NCI-H1105 treated with DMSO at 0.1 percent for 48 hours (cell line): ENCODE measurements around the gene NOP58.
"Not testable (repeated sequence)": the region's sequence is repeated elsewhere in the genome, so short reads cannot be mapped to it uniquely, and the experiment has no call there.

ENCODE experiments used
- DNase-seq: peaks from one replicate; lab custom pipeline; 2025; lab: John Stamatoyannopoulos, UW

Gene NOP58

GRCh38 chr2:202265467-202266277, at the start of gene NOP58:
Gene NOP58, plus strand, starts transcription at chr2:202265763. Its CDS starts 179 bp downstream, at chr2:202265942.
- peak; percentile 90 for DNase-seq

DNA sequence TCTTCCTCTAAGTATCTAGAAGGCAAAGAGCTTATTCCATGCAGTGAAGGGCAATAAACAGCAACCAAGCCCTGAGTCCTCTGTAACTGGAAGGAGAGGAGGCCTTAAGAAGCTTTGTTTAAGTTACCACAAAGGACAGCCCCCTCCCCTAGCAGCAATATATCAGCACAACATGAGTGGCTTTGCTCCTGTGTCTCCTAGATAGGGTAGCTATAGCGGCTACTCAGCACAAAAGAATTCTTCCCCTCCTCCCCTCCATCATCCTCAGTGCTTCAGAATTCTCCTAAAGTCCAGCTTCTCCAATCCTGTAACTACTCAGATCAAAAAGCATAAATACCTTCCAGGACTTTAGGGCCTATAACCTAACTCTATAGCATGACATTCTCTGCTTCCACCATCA, 43.7 kb upstream of the NOP58 start:
- DNase-seq: no peak

DNA sequence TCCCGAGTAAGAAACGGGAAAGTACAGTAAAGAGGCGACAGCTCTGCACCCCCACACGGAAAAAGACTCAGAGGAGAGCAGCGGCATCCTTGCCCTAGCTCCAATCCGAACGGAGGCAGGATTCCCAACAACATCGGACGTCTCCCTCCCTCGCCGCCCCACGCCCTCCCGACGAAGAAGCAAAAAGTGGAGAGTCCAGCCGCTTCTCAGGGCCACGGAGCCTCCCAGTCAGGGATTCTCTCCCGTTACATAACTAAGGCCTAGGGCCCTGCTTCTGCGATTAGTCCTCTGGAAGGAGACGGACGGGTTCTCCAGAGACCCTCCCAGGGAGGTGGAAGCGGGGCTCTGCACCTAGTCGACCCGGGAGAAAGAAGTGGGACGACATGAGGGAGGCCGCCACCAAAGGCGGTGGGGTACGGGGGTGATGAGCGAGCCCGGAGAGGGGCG, 27.8 kb upstream of the NOP58 start:
- peak; percentile 10 for DNase-seq

DNA sequence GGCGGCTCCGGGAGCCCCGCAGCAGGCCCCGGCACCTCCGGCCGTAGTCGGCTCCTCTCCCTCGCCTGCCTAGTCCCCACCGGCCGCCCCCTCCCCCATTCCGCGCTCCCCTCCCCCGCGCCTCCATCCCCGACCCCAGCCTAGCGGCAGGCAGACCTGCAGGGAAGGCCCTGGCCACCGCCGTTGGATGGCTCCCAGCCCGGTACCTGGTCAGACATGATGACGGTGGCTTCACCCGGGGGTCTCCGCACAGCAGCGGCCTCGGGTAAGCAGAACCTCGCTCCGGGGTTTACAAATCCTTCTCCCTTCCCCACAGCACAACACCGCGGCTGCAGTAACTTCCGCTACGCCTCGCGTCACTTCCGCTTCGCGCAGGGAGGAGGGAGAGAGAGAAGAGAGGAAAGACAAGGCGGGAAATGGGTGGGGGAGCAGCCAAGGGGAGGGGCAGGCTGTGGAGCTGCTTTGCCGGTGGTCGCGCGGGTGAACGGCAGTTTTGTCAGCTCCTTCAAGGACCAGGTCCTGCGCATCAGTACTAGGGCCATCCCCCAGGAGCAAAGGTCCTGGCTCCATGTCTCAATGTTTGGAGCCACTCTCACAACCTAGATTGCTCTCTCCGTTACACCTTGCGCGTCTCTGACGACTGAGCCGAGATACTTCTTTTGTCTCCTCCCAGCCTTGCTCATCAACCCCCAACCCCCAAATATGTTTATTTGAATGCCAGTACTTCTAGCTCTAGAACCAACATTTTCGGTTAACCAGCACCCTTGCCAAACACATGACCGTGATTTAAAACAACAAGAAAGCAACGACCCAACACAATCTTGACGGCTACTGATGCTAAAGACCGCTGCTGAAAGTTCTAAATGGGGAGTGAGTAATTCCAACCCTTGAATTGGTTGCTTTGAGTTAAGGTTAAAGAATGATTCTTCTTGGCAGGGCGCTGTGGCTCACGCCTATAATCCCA, 27.0 kb upstream of the NOP58 start, which contains the start of gene SUMO1:
Gene SUMO1 (minus strand): TSS at position 364 of the 964 bp plus-strand sequence. CDS start 146 bp downstream, at position 218.
- DNase-seq: peak; percentile 81

GRCh38 chr2:202247710-202248109, 17.9 kb upstream of the NOP58 start:
- DNase-seq: not testable (repeated sequence)

- DNase-seq: no peak
These were observed 15.9 kb upstream of the NOP58 start for GRCh38 chr2:202249521-202250253.

GRCh38 chr2:202251494-202251893, 14.1 kb upstream of the NOP58 start:
- no peak for DNase-seq

DNA sequence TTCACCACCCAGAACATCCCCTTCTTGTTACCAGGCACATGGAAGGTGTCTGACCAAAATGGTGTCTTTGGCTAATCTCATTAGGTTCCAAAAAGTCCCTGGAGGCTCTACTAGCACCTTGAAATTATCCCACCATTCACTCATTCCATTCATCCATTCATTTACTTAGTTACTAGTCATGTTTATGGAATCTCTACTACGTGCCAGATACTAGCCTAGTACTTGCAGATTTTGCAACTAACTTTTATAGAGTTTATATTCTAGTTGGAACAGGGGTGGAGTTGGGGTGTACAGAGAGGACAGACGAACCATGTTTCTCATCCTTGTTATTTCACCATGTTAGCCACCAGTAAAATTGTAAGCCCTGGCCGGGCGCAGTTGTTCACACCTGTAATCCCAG, 4.0 kb upstream of the NOP58 start:
- DNase-seq: no peak

DNA sequence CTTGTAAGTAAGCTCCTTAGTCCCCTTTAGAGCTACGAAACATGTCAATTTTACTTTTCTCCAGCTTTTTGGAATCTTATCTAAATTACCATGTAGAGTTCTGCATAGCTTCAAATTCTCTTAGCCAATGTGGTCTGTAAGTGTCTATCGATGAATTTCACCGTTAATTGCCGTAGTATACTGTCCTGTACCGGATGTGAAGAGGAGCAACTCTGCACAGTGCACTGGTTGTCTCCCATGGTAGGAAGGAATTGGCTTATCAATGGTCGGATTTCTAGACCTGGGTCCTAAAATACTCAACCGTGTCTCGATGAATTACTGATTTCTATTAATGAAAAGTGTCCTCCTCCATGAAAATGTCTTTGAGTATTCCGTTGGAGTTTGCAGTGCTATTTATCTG, 1.9 kb downstream of the NOP58 start:
- no peak for DNase-seq

GRCh38 chr2:202269585-202269984, 4.0 kb downstream of the NOP58 start:
- DNase-seq: no peak

DNA sequence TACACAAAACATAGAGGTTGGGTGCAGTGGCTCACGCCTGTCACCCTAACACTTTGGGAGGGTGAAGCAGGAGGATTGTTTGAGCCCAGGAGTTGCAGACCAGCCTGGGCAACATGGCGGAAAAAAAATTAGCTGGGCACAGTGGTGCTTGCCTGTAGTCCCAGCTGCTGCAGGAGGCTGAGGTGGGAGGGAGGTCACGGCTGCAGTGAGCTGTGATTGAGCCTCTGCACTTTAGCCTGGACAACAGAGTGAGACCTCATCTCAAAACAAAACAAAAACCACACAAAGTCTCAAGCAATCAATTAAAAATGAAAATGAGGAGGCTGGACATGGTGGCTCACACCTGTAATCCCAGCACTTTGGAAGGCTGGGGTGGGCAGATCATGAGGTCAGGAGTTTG, 4.9 kb downstream of the NOP58 start:
- DNase-seq: no peak

GRCh38 chr2:202276078-202276720, 10.6 kb downstream of the NOP58 start:
- not testable (repeated sequence) for DNase-seq

GRCh38 chr2:202278036-202278760, 12.6 kb downstream of the NOP58 start:
- DNase-seq: no peak

- peak; percentile 48 for DNase-seq
These were observed 13.4 kb downstream of the NOP58 start for GRCh38 chr2:202278944-202279343.

- DNase-seq: no peak
These were observed 21.0 kb downstream of the NOP58 start for GRCh38 chr2:202286595-202286994.

GRCh38 chr2:202289394-202290204, 24.0 kb downstream of the NOP58 start:
- no peak for DNase-seq

GRCh38 chr2:202290316-202290715, 24.8 kb downstream of the NOP58 start:
- DNase-seq: no peak

DNA sequence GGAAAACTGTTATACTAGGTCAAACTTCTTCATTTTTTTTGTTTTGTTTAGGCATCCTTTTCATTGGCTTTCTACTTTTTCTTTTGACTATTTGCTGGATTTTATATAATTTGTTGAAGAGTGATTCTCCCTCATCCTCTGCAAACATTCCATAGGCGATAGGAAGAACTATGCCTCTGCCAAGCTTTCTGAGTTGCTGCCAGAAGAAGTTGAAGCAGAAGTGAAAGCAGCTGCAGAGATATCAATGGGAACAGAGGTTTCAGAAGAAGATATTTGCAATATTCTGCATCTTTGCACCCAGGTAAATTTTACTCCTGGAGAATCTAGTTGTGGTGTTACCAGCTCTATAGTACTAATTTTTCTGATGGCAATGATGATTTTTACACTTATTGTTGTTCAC, 25.4 kb downstream of the NOP58 start:
- DNase-seq: no peak

DNA sequence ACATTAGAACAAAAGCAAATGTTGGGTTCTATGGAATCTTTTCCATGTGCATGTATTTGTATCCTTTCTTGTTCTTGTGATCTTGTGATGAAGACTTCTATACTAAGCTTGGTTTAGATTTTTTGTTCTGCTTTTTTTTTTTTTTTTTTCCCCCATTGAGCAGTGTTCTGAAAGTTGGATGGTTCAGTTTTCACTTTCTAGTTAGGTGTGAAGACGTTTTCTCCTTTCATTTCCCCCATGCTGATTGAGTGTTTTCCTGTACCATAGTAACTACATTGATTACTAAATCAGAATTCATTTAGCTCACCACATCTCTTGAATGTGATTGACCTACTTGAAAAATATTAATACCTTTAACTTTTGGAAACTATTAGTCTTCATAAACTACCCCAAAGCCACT, 34.1 kb downstream of the NOP58 start:
- no peak for DNase-seq

DNA sequence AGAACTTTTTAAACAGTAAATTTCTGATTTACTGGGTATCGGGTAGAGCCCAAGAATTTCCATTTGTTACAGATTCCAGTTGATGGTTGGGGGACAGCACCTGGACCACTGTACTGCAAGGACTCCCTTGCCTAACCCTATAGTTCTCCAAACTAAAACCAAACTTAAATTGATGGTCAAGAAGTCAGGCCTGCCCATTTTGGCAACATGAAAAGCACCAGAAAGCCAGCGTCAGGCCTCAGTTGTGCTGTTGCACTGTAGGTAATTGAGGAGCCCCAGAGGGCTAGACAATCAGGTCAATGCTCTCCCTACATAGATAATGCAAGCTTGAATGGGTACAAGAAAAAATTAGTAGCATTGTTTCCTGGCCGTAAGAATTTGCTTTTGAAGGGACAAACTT, 40.5 kb downstream of the NOP58 start:
- DNase-seq: no peak
